KOPT-K1 (cell line): ENCODE measurements around the gene NCKAP5.

Experiments used
- H3K27ac ChIP-seq: fragments of 200-600 bp; sonication (generic); 2 replicates; pipeline ENCODE4 v1.5.1; 2016; ENCODE audit warnings: antibody characterized with exemption, mild to moderate bottlenecking, low read depth, low read length; ENCODE audit not compliant: poor library complexity, severe bottlenecking
- H3K36me3 ChIP-seq: fragments of 200-600 bp; sonication (generic); 2 replicates; pipeline ENCODE4 v1.5.1; 2017; ENCODE audit warnings: antibody characterized with exemption, mild to moderate bottlenecking, low read length, moderate library complexity; ENCODE audit not compliant: insufficient read depth
- H3K9me3 ChIP-seq: fragments of 200-600 bp; sonication (generic); 2 replicates; pipeline ENCODE4 v1.5.1; 2017; ENCODE audit warnings: antibody characterized with exemption, low read length, mild to moderate bottlenecking; ENCODE audit not compliant: insufficient read depth, poor library complexity, severe bottlenecking

NCKAP5 gene

GRCh38 chr2:133500917-133501316 is 67.3 kb downstream of the NCKAP5 start:
- H3K36me3 ChIP-seq: no peaks in the 10 kb centered on the region
- no peak overlapping the region for H3K27ac ChIP-seq
- H3K9me3 ChIP-seq: no peaks in the 10 kb centered on the region

DNA sequence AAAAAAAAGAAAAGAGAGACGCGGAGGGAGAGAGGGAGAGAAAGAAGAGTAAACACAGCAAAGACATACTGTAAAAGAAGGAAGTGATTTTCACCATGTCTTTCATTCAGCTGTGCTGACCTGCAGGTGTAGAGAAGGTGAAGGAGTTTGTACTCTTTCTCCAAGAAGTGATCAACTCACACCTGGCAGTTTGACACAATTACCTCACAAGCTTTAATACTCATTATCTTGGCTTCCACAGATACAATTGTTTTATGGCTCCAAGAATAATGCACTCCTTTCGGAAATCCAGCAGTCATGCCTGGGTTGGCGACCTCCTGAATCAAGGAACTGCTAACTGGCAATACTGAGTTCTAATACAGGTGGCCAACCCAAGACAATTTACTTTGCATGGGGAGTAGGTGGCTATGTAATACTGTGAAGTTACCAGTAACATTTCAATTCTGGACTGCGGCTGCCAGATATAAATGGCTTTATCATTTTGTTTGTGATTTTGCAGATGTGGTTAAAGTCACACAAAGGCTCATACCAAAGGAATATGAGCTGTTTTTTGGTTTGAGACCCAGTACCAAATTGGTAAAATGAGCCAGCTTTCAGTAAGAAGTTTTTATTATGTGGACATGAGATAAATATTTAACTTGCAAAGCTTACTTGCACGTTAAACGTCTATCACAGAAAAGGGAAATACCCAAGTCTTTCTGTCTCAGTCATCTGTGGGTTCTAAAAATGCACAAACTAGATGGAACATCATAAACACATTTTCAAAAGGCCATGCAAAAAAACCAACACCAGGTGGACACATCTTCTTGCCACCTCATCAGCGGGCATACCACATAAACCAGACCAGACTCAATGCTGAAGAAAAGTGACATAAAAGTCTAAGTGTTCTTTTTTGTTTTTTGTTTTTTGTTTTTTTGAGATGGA is 69.3 kb downstream of the NCKAP5 start:
- Histone ChIP-seq H3K27ac (no peak overlapping the region), H3K9me3 (no peaks in the 10 kb centered on the region), H3K36me3 (no peaks in the 10 kb centered on the region)

DNA sequence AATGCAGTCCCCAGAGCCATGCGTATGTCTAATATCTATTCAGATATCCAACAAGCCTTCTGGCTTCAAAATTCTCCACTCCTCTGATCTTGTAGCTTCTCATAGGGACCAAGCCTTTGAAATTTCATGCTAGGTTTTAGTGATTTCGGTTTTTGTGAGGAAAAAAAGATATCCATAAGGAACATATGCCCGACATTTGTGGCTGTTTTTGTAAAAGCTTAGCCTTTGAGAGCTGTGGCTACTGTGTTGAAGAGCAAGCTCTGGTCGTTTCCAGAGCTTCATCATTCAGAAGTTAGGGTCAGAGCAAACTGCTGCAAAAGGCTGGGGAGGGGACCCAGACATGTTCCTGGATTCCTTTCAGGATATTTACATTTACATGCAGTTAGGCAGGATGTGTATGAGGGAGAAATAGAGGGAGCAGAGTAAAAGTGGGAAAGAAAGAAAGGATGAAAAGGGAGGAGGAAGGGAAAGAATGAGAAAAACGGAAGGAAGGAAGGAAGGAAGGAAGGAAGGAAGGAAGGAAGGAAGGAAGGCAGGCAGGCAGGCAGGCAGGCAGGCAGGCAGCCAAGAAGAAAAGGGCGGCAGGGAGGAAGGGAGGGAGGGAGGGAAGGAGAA is 70.2 kb downstream of the NCKAP5 start:
- Histone ChIP-seq H3K9me3 (no peaks in the 10 kb centered on the region), H3K27ac (no peak overlapping the region), H3K36me3 (no peaks in the 10 kb centered on the region)

DNA sequence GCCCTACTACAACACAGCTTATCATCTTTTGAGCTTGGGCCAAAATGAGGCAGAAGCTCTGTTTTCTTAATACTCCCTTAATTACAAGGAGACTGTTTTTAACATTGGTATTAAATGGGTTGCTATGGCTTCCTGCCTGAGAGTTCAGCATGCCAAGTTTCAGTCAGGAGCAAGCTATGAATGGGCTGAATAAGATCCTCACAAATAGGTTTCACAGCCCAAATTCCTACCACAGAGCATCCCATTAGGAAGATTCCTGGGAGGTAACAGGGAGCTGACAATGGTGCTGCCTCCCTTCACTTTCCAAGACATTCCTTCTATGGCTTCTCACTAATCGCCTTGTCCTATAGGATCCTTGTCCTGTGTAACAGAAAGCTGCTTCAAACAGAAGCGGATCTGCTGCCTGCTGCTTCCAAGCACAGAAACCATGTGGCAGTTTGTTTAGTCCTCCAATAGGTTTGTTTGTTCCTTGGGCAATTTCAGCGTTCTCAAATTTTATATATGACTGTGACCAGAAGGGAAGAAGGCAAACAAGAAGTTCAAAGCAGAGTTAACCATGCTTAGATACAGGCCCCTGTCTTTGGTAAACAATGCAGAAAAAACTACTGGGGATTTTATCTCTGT is 70.9 kb downstream of the NCKAP5 start:
- no peaks in the 10 kb centered on the region for H3K9me3 ChIP-seq
- H3K36me3 ChIP-seq: no peaks in the 10 kb centered on the region
- no peak overlapping the region for H3K27ac ChIP-seq

DNA sequence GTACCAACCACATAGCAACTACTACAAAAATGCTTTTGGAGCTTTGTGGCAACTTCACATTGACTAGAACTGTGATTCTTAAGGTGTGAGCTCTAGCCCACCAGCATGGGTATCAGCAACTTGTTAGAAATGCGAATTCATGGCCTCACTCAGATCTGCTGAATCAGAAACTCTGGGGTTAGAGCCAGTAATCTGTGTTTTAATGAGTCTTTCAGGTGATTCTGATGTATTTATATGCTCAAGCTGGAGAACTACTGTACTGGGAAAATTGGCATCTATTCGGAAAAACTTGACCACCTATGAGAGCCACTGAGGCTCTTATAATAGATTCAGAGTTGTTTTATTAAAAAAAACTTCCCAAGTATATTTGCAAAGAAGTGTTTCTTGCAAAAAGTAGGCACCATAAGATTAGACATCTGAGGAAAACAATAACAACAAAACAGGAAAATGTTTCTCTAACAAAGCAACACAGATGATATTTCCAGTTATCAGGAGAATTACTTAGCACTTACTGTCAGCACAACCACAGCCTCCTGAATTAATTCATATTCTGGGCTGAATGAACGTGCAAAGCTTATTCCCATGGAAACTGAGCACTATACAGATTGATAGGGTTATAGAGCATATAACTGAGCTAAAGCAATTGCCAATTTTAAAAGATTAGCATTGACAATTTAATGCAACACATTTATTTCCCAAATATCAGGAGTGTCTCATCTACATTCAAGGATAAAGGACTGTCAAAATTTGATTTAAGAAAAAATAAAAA is 71.6 kb downstream of the NCKAP5 start:
- H3K27ac ChIP-seq: no peak overlapping the region
- H3K9me3 ChIP-seq: no peaks in the 10 kb centered on the region
- H3K36me3 ChIP-seq: no peaks in the 10 kb centered on the region

DNA sequence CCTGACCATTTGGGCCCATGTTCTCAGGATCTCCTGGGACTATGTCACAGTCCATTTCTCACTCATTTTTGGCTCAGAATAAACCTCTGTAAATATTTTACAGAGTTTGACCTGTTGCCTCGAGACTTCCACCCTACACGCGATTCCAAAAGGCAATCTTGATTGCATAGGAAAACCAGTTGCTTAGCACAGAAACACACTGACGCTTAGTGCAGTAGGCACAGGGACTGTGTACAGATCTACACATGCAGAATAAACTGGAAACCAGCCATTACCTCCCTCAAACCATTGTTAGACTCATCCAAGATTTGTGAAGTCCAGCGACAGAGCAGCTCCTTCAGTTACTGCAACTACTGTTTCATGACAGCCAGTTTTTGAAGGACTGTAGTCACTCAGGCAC is 73.0 kb downstream of the NCKAP5 start:
- no peaks in the 10 kb centered on the region for H3K9me3 ChIP-seq
- H3K27ac ChIP-seq: no peak overlapping the region
- H3K36me3 ChIP-seq: no peaks in the 10 kb centered on the region

DNA sequence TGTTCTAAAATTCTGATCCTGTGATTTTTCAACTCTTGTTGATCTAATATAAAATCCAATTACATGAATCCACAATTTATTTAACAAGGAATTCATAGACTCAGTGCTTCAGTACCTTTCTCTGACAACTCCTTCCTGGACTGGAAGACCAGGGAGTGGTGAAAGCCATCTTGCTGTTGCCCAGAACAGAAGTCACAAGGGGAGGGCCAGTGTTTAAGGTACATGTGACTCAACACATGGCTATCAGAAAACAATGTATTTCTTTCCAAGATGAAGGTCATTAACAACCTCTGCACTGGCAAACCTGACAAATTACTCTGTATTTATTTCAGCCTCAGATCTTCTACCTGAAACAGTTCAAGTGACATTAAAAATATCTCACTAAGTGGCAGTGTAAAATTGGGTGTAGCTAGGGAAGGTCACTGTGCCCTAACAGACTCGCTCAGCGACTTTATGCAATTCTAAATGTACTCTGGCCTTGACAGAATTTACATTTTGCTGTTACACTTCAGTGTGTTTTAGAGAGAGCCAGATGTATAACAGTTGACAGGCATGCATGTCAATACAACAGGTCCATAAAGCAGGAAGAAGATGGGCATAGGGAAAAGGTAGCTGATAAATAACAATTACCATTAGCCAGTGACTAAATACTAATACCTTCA is 75.4 kb downstream of the NCKAP5 start:
- Histone ChIP-seq H3K9me3 (no peaks in the 10 kb centered on the region), H3K36me3 (no peaks in the 10 kb centered on the region), H3K27ac (no peak overlapping the region)

DNA sequence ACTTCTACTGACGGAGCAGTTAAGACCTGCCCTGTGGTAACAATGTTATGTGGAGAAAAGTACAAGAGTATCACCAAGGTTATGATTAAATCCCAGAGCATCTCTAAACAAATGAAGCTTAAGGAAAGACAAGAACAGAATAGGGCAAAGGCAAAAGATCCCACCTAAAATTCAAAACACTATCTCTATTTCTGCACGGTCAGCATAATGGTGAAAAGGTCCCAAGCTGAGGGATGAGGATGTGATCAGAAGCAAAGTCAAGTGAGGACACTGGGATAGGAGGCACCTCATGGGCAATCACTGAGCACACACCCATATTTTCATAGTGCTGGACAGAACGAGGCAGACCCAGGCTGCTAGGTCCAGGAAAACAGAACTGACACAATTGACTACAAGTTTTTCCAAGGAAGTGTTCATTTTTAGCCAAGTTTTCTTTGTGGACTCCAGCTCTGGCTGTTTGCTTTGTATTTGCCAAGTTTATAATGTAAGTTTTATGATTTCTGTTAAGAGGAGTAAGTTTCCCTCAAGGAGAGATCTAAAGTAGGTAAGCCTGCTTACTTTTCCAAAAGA is 77.8 kb downstream of the NCKAP5 start:
- Histone ChIP-seq H3K27ac (no peak overlapping the region), H3K9me3 (no peaks in the 10 kb centered on the region), H3K36me3 (no peaks in the 10 kb centered on the region)

- Histone ChIP-seq H3K36me3 (no peaks in the 10 kb centered on the region), H3K9me3 (no peaks in the 10 kb centered on the region), H3K27ac (no peak overlapping the region)
Observed at GRCh38 chr2:133489641-133490410, 78.4 kb downstream of the NCKAP5 start.

DNA sequence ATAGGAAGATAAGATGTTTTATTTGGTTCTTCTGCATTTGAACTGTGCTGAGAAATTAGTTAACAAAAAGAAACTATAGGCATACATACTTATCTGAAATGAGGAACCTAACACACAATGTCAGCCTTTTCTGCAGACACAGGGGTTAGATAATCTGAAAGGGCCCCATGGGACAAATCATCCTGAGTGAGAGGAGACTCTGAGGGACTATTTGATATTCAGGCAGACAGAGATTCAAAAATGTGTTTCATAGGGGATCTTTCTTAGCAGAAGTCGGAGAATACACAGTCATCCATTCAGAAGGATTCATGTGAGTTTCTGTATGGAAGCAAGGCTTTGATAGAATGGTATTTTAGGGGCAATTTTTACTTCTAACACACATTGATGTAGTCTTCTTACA is 79.1 kb downstream of the NCKAP5 start:
- Histone ChIP-seq H3K36me3 (no peaks in the 10 kb centered on the region), H3K9me3 (no peaks in the 10 kb centered on the region), H3K27ac (no peak overlapping the region)

DNA sequence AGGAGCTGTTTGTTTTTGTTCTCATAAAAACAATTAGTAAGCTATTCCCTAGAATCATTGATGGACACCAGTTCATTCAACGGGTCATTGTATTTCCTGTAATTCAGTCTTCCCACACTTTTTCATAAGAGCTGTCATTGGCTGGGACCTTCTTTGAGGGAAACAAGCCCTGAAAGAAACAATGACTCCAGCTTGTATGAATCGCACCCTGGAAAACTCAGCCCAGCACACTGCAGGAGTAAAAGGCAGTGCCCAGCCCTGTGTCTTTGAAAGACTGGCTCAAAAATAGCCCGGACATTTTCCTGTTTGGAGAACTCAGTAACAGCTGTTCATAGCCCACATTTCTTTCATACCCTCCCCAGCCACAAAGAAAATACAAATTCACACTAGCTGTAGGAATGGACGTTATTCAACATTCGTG is 81.5 kb downstream of the NCKAP5 start:
- Histone ChIP-seq H3K27ac (no peak overlapping the region), H3K36me3 (no peaks in the 10 kb centered on the region), H3K9me3 (no peaks in the 10 kb centered on the region)

DNA sequence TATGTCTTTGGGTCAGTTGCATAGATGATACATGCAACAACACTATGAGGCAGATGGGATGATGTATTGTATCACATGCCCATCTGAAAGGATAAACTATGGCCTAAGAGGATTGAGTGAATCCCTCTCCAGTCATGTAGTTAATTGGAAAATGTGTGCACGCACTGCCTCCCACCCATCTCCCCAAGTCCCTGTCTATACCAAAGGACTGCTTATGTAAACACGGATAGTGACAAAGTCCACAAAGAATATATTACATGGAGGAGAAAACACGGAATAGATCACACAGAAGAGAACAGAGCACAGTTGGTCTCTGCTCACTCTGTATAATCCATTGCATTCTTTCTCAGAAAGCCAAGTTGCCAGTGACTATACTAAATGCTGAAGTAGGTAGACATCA is 82.4 kb downstream of the NCKAP5 start:
- Histone ChIP-seq H3K36me3 (no peaks in the 10 kb centered on the region), H3K27ac (no peak overlapping the region), H3K9me3 (no peaks in the 10 kb centered on the region)

- Histone ChIP-seq H3K36me3 (no peaks in the 10 kb centered on the region), H3K9me3 (no peaks in the 10 kb centered on the region), H3K27ac (no peak overlapping the region)
Observed at GRCh38 chr2:133484784-133485183, 83.5 kb downstream of the NCKAP5 start.

DNA sequence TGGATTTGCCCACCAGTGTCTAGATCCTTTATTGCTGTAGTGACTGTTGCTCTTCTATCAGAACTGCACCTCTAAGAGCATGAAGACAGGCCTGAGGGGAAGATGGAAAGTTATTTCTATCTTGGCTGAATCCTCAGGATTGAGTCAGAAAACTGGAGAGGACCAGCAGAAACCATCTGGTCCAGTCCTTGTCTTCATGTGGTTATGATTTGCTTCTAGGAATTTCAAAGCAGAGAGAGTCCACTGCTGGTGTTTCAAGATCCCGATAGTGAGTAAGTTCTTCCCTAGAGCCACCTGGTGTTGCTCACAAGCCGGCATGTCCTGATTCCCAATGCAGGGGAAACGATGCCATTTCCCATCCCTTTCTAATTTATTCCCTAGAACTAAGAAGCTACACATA is 84.2 kb downstream of the NCKAP5 start:
- H3K36me3 ChIP-seq: no peaks in the 10 kb centered on the region
- no peaks in the 10 kb centered on the region for H3K9me3 ChIP-seq
- no peak overlapping the region for H3K27ac ChIP-seq
